Skeletal muscle cell (primary cell): ENCODE data around the gene SPAG5.

Experiments used
- DNase-seq: peaks from one replicate; pipeline ENCODE4 v3.0.0-alpha.2; 2010; ENCODE audit warnings: low read depth
- H3K4me3 ChIP-seq: 2 replicates; pipeline ENCODE4 v1.5.1; 2011; ENCODE audit warnings: low read depth, mild to moderate bottlenecking, control low read depth, low read length, moderate library complexity

The SPAG5 gene

GRCh38 chr17:28575126-28575795, 23.6 kb downstream of the SPAG5 start:
- no peak overlapping the region for H3K4me3 ChIP-seq
- DNase-seq = no peak

- DNase-seq = no peak
- no peak overlapping the region for H3K4me3 ChIP-seq
Measured at GRCh38 chr17:28574526-28574925, 24.3 kb downstream of the SPAG5 start.

- no peak overlapping the region for H3K4me3 ChIP-seq
- no peak for DNase-seq
Measured at GRCh38 chr17:28573966-28574480, 24.8 kb downstream of the SPAG5 start.

- H3K4me3 ChIP-seq = no peak overlapping the region
- DNase-seq = no peak
Measured at GRCh38 chr17:28573521-28573920, 25.3 kb downstream of the SPAG5 start.

- no peak for DNase-seq
- no peak overlapping the region for H3K4me3 ChIP-seq
Measured at GRCh38 chr17:28573040-28573380, 25.8 kb downstream of the SPAG5 start.

GRCh38 chr17:28572259-28573039, 26.4 kb downstream of the SPAG5 start:
- H3K4me3 ChIP-seq = no peak overlapping the region
- DNase-seq = no peak

GRCh38 chr17:28571361-28572122, 27.3 kb downstream of the SPAG5 start, which contains the start of gene PIGS:
Gene PIGS (minus strand): TSS chr17:28571524. CDS start chr17:28571496, 28 bp downstream.
- peak; percentile 62 for DNase-seq
- H3K4me3 ChIP-seq = peak within 1 kb of the TSS; percentile 70

GRCh38 chr17:28570716-28571360, 28.0 kb downstream of the SPAG5 start:
- no peak for DNase-seq

GRCh38 chr17:28569446-28569845, 29.4 kb downstream of the SPAG5 start:
- no peak overlapping the region for H3K4me3 ChIP-seq
- DNase-seq = no peak

More at GRCh38 chr17:28570716-28571360, 28.0 kb downstream of the SPAG5 start:
- H3K4me3 ChIP-seq = peak overlapping the region; percentile 70

- no peak for DNase-seq
- H3K4me3 ChIP-seq = no peak overlapping the region
Measured at GRCh38 chr17:28567604-28568003, 31.2 kb downstream of the SPAG5 start.

- no peak for DNase-seq
- H3K4me3 ChIP-seq = no peak overlapping the region
Measured at GRCh38 chr17:28563475-28563874, 35.4 kb downstream of the SPAG5 start.

GRCh38 chr17:28555022-28555421, 43.8 kb downstream of the SPAG5 start:
- DNase-seq = no peak
- H3K4me3 ChIP-seq = no peak overlapping the region

- DNase-seq = no peak
- no peak overlapping the region for H3K4me3 ChIP-seq
Measured at GRCh38 chr17:28554565-28554964, 44.3 kb downstream of the SPAG5 start.

GRCh38 chr17:28553000-28553505, 45.8 kb downstream of the SPAG5 start:
- DNase-seq = no peak
- H3K4me3 ChIP-seq = peak overlapping the region; percentile 87

- DNase-seq = no peak
- peak within 1 kb of the TSS; percentile 87 for H3K4me3 ChIP-seq
Measured at GRCh38 chr17:28552176-28552999, 46.4 kb downstream of the SPAG5 start, which contains the start of gene UNC119. Gene UNC119 (minus strand): TSS chr17:28552624. CDS start chr17:28552557, 67 bp downstream.

- DNase-seq = no peak
- H3K4me3 ChIP-seq = peak overlapping the region; percentile 87
Measured at GRCh38 chr17:28551421-28552175, 47.2 kb downstream of the SPAG5 start.

GRCh38 chr17:28550858-28551257, 48.0 kb downstream of the SPAG5 start:
- no peak for DNase-seq
- H3K4me3 ChIP-seq = no peak overlapping the region
